Ishikawa (cell line): Measurements from ENCODE around the gene GRIN2B.

ENCODE experiments used
- CEBPB ChIP-seq: IDR thresholded peaks from 2 replicates; pipeline ENCODE4 v1.6.1; 2012
- CREB1 ChIP-seq: IDR thresholded peaks from 2 replicates; pipeline ENCODE4 v1.6.1; 2012; ENCODE audit warnings: low read depth
- EP300 ChIP-seq: IDR thresholded peaks from 2 replicates; pipeline ENCODE4 v1.6.1; 2012; ENCODE audit warnings: borderline replicate concordance
- FOXM1 ChIP-seq: IDR thresholded peaks from 2 replicates; pipeline ENCODE4 v1.6.1; 2012; ENCODE audit warnings: low read depth, borderline replicate concordance
- NFIC ChIP-seq: IDR thresholded peaks from 2 replicates; pipeline ENCODE4 v1.6.1; 2012
- RAD21 ChIP-seq: IDR thresholded peaks from 2 replicates; pipeline ENCODE4 v1.6.1; 2012; ENCODE audit warnings: low read depth
- TAF1 ChIP-seq: IDR thresholded peaks from 2 replicates; pipeline ENCODE4 v1.6.1; 2012; ENCODE audit warnings: low read depth, mild to moderate bottlenecking
- TCF12 ChIP-seq: IDR thresholded peaks from 2 replicates; pipeline ENCODE4 v1.6.1; 2012; ENCODE audit warnings: low read depth
- YY1 ChIP-seq: IDR thresholded peaks from 2 replicates; pipeline ENCODE4 v1.6.1; 2012; ENCODE audit warnings: low read depth
- TF ChIP-seq, protein P1 (sequence below): IDR thresholded peaks from 2 replicates; pipeline ENCODE4 v1.6.1; 2012
- TF ChIP-seq, protein P2 (sequence below): IDR thresholded peaks from 2 replicates; pipeline ENCODE4 v1.6.1; 2012; ENCODE audit warnings: low read depth, mild to moderate bottlenecking

DNA sequence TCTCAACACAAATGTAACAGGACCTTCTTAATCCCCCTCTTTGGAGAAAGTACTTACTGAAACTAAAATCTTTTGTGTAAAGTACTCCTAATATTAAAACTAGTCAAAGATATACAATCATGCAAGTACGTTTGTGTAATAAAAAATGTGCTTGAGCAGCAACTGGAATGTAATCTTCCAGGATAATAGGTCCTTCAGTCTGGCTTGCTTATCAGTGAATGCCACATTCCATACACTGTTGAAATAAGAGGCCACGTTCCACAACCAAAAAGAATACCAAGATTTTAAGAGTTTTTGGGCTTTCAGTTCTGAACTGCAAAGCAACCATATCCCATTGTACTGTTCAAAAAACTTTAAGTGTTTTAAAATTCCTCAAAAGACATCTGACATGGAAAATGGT lies 26.2 kb upstream of the GRIN2B start:
- TF ChIP-seq EP300 = no peak
- TF ChIP-seq TCF12 = no peak
- TF ChIP-seq RAD21 = no peak
- no peak for TF ChIP-seq FOXM1
- no peak for TF ChIP-seq CEBPB
- TF ChIP-seq, protein P1, sequence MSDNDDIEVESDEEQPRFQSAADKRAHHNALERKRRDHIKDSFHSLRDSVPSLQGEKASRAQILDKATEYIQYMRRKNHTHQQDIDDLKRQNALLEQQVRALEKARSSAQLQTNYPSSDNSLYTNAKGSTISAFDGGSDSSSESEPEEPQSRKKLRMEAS = no peak
- TF ChIP-seq TAF1 = no peak
- TF ChIP-seq YY1 = no peak
- TF ChIP-seq, protein P2, sequence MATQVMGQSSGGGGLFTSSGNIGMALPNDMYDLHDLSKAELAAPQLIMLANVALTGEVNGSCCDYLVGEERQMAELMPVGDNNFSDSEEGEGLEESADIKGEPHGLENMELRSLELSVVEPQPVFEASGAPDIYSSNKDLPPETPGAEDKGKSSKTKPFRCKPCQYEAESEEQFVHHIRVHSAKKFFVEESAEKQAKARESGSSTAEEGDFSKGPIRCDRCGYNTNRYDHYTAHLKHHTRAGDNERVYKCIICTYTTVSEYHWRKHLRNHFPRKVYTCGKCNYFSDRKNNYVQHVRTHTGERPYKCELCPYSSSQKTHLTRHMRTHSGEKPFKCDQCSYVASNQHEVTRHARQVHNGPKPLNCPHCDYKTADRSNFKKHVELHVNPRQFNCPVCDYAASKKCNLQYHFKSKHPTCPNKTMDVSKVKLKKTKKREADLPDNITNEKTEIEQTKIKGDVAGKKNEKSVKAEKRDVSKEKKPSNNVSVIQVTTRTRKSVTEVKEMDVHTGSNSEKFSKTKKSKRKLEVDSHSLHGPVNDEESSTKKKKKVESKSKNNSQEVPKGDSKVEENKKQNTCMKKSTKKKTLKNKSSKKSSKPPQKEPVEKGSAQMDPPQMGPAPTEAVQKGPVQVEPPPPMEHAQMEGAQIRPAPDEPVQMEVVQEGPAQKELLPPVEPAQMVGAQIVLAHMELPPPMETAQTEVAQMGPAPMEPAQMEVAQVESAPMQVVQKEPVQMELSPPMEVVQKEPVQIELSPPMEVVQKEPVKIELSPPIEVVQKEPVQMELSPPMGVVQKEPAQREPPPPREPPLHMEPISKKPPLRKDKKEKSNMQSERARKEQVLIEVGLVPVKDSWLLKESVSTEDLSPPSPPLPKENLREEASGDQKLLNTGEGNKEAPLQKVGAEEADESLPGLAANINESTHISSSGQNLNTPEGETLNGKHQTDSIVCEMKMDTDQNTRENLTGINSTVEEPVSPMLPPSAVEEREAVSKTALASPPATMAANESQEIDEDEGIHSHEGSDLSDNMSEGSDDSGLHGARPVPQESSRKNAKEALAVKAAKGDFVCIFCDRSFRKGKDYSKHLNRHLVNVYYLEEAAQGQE = no peak
- no peak for TF ChIP-seq CREB1
- no peak for TF ChIP-seq NFIC
